HL-60/S4 treated with phorbol 12-myristate 13-acetate at 8.2 ng/mL for 4 days and 3 days (cell line): ENCODE results near the gene CHD9NB.

ENCODE experiments used
- in situ Hi-C: fragments of 300-500 bp; cut with MboI; formaldehyde crosslinking; loops from 2 replicates; pipeline ENCODE4 v1.15.0; 2022; ENCODE audit warnings: low sequenced_read_pairs

CHD9NB gene

GRCh38 chr16:53052519-53053501, at the start of gene CHD9NB:
TSS of gene CHD9NB (minus strand) at chr16:53052897. CDS start at chr16:53044158, 8,739 bp downstream.
- in situ Hi-C loops: loop anchor here (25.0 kb wide), 1 partner anchor 159 kb away; no protein-coding TSS in a partner anchor

GRCh38 chr16:53100889-53101288, 48.2 kb upstream of the CHD9NB start:
- in situ Hi-C loops: no loop called here

GRCh38 chr16:53100131-53100748, 47.5 kb upstream of the CHD9NB start:
- in situ Hi-C loops: no loop called here

GRCh38 chr16:53099318-53100130, 46.8 kb upstream of the CHD9NB start:
- in situ Hi-C loops: no loop called here

- in situ Hi-C loops: no loop called here
These were observed 46.0 kb upstream of the CHD9NB start for GRCh38 chr16:53098526-53099317.

GRCh38 chr16:53097190-53097589, 44.5 kb upstream of the CHD9NB start:
- in situ Hi-C loops: no loop called here

GRCh38 chr16:53094013-53094630, 41.4 kb upstream of the CHD9NB start:
- in situ Hi-C loops: no loop called here

GRCh38 chr16:53093162-53093744, 40.6 kb upstream of the CHD9NB start:
- in situ Hi-C loops: no loop called here

GRCh38 chr16:53092284-53092683, 39.6 kb upstream of the CHD9NB start:
- in situ Hi-C loops: no loop called here

GRCh38 chr16:53091466-53092211, 38.9 kb upstream of the CHD9NB start:
- in situ Hi-C loops: no loop called here

GRCh38 chr16:53090591-53091411, 38.1 kb upstream of the CHD9NB start:
- in situ Hi-C loops: no loop called here

- in situ Hi-C loops: no loop called here
These were observed 37.5 kb upstream of the CHD9NB start for GRCh38 chr16:53090286-53090590.

GRCh38 chr16:53089434-53090285, 37.0 kb upstream of the CHD9NB start:
- in situ Hi-C loops: no loop called here

- in situ Hi-C loops: no loop called here
These were observed 34.4 kb upstream of the CHD9NB start for GRCh38 chr16:53087101-53087500.

GRCh38 chr16:53085931-53086421, 33.3 kb upstream of the CHD9NB start:
- in situ Hi-C loops: no loop called here

- in situ Hi-C loops: no loop called here
These were observed 32.7 kb upstream of the CHD9NB start for GRCh38 chr16:53085369-53085843.
